SKM-1 (cell line): ENCODE measurements around the gene PHLDB2.

ENCODE experiments used
- DNase-seq: peaks from one replicate; lab custom pipeline; 2025; ENCODE audit not compliant: unreplicated experiment; lab: John Stamatoyannopoulos, UW

Gene PHLDB2

DNA sequence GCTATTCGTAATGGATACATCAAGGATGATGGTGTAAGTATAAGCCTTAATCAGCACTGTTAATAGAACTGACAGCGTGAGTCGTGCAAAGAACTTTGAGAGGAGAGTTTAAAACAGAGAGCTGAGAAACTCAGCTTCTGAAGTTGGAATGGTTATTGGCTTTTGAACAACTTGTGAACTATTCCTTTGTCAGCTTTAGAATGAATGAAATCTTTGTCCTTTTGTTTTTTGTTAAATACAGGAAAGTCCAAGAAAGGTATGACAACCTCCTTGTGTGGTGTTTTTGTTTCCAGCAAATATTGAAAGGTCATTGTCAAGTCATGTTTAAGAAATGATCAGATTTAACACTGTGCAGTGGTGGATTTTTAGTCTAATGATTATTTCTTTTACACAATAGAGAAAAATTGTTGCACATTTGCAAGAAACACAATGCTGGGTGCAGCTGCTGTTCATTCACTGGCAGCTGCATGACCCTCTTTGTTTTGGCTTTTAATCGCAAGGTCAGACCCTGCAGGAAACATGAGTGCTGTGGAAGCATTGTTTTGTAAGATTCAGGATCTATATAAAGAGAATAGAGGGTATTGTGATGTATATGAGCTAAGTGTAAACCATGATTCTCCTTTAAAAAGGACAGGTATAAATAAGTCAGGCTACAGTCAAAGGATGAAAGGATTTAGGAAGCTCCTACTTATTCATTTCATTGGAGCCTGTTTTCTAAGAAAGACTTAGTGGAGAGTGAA, 98.1 kb downstream of the PHLDB2 start:
- no peak for DNase-seq

DNA sequence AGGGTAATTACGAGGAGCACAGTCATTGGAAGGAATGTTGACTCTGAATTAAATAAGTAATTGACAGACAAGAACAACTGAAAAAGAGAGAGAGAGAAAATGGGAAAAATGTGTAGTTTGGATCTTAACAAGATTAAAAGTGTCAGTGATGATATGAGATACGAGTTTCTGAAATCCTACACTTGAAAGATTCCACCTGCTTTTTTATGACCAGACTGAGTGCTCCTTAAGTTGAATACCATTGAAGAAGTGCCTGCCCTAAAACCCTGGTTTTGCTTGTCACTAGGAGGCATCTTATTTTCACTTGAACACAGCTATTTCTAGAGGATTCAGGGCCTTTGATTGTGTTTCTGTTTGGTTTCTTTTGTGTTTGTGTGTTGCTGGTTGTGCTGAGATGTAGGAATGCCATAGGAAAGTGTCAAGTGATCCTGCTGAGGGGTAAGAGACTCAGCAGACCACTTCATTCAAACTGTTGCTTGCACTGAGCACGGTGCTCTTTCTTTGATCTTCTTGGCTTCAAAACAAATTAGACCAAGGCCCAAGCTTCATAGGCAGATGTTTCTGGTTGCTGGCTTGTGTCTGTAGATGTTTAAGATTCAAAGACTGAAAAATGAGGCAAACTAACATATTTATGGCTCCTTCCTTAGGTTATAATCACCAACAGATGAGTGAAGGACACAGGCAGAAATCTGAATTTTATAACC, 102.5 kb downstream of the PHLDB2 start:
- no peak for DNase-seq

DNA sequence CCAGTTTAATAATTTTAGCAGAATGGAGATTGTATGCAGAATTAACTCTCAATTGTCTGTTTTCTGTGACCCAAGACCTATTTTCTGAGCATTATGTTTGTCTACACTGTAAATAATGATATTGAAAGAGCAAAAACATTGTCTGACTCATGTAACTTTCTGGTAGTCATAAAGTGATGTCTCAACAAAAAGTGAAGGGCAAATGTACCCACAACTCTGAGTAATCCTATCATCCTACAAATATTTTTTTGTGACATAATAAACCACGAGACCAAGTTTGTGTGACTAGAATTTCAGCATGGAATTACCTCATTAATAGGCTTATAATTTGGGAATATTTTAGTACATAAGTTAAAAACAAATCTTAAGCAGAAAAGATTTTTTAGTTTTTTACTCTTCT, 104.4 kb downstream of the PHLDB2 start:
- no peak for DNase-seq

DNA sequence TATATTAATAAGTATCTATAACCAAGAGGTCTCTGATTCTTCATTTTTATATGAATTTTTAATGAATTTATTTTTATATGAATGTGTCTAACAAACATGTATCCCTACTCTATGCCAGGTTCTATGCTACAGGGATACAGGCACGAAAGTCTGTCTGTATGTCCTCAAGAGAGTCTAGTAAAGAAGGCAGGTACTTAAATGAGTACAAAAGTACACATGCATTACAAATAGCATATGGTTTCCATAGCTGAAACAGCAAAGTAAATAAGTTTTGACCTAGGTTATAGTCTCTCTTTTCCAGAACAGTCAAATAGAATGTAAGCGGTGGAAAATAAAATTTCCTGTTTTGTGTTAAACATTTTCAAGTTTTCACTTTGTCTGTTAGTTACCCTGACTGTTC, 106.4 kb downstream of the PHLDB2 start:
- no peak for DNase-seq

DNA sequence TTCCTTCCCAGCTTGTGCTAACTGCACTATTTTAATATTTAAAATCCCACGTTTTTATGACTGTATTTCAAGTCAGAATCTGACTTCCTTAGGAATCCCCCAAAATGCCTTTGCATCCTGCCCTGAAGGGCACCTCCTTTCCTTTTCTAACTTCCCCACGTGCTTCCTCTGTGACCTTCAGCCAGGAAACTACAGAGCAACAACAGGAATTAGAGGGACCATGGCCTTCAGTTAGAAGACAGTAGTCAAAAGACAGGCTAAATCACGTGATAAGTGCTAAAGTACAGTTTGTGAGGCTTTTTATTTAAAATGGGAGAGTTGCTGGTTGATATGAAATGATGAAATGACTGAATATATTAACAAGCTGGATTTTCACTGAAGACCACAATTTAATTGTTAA, 108.0 kb downstream of the PHLDB2 start:
- DNase-seq: no peak

DNA sequence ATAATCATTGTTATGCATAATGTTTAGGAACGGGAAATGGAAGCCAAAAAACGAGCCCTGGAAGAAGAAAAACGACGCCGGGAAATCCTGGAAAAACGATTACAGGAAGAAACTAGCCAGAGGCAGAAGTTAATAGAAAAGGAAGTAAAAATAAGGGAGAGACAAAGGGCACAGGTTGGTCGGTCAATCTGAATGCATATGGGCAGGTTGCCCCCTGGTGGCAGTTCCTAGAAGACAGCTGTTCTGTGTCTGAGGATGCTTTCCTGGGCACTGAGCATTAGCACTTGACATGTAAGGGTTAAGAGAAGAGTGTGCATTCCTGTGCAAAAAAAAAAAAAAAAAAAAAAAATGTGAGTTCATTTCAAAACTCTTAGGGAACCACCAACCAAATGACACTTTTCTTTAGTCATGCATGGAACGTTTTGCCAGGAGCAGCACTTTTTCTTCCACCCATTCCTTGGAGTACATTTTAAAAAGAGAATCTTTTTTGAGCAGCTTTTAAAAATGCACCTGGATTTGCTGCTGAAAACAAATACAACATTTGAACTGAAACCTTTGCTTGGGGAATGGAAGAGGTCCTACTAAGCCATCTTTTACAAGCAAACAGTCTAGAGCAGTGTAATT, 108.7 kb downstream of the PHLDB2 start:
- peak; percentile 47 for DNase-seq

DNA sequence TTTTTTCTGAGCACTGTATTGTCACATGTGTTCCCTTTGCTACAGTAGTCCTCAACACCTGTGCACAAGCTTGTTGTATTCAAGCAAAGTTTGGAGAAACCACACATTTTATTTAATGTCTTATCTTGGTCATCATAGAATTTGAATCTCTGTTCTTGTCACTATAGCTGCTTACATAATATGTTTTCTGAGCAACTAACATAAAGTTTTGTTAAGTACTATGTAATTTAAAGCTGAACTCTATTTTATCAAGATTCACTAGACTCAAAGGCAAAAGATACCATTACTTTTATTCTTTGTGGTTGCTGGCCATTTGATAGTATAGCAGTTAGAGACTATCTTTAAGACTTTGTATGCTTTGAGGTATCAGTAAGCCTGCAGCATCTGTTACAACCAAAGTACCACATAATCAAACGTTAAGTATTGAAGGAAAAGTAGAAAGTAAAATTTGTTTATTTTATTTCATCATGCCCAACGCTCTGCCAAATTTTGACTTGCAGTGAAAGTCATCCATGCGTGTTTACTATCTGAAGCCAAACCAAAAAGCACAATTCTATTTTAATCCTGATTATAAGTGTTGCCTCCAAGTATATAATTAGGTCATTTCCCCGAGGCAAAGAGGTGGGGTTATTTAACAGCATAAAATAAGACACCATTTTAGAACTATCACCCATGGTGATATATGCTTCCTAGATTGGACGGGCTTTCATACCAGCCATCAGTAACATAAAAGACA, 109.4 kb downstream of the PHLDB2 start:
- no peak for DNase-seq

DNA sequence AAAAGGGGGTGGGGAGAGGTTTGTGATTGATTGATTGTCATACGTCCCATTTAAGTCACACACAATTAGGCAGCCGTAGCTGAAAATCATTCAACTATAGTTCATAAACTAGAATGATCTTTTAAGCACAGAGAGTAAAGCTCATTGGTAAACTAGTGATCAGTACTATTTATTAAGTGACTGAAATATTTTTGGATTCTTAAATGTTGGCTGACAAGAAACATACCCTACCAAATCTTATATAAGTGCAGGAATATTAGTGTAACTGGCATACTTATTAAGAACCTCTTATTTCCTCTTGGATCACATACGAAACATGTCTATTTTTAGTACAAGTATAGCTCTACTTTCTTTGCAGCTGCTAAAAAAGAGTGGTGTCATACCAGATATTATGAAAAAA, 111.3 kb downstream of the PHLDB2 start:
- no peak for DNase-seq

DNA sequence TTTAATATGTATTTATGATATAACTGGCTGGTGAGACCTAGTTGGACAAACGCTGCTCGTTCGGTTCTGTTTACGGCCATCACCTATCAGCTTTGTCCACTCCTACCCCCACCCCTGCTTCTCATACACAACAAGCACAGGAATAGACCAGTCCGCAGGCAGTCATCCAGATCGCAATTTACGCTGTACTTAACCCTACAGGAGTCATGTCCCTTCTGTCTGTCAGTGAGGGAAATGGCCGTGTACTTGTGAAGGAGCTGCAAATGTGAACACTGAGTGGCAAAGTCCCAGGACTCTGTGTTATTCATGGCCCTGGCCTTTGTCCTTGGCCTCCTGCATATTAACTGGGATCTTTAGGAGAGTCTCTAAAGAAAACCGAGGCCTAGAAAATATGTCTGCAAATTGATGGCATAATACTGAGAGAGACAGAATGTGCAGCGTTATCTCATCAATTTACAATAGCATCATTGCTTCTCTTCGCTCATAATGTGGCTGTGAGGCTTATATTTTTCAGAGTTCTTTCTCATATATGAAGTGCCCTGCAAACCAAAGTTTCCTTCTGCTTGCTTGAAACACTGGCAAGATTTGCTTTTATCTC, 112.6 kb downstream of the PHLDB2 start:
- no peak for DNase-seq

DNA sequence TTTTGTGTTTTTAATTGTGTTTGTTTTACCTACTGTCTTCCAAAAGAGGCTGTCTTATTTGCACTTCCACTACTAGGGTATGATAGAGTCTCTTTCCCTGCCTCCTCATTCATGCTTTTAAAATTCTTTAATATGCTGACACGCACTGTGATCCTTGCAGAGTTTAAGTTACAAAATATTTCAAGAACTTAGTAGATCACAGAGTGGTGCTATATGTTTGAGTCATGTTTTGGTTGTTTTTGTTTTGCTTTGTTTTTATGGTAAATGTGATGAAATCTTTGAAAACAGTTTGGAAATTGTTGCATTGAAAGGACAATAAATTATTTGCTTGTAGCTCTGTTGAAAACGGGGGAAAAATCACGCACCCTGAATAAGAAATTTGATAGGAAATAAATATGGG, 113.8 kb downstream of the PHLDB2 start:
- no peak for DNase-seq

DNA sequence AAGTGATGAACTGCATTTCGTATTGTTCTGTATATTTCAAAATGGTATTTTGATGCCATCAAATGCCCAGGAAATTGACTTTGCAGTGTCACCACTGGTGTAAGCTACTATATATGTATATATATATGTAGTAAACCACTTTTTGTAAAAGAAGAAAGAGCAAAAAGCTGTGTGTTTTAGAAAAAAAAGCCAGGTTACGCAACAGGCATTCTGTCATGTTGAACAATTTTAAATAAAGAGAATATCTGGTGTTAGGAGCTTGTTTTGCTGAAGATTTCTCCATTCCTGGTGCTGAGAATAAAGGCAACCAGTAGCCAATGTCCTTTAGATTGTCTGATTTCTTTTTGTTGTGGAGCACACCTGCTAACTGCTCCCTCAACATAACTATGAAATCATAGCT, 116.1 kb downstream of the PHLDB2 start:
- no peak for DNase-seq

DNA sequence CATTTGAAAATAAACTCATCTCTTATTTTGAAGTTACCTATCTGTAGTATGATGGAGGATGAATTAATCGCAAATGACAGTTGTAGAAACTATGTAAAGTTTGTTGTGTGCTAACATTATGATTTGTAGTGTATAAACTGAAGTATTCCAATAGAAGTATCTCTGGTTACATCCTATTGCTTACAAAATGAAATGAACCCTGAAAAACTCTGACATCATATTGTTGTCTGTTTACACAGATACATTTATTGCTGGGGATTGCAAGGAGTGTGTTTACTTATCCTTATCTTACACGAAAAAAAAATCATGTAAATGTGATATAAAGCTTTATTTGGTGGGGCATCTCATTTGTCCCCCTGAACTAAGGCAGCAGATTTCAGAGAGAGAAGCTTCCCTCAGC, 117.2 kb downstream of the PHLDB2 start:
- DNase-seq: no peak

DNA sequence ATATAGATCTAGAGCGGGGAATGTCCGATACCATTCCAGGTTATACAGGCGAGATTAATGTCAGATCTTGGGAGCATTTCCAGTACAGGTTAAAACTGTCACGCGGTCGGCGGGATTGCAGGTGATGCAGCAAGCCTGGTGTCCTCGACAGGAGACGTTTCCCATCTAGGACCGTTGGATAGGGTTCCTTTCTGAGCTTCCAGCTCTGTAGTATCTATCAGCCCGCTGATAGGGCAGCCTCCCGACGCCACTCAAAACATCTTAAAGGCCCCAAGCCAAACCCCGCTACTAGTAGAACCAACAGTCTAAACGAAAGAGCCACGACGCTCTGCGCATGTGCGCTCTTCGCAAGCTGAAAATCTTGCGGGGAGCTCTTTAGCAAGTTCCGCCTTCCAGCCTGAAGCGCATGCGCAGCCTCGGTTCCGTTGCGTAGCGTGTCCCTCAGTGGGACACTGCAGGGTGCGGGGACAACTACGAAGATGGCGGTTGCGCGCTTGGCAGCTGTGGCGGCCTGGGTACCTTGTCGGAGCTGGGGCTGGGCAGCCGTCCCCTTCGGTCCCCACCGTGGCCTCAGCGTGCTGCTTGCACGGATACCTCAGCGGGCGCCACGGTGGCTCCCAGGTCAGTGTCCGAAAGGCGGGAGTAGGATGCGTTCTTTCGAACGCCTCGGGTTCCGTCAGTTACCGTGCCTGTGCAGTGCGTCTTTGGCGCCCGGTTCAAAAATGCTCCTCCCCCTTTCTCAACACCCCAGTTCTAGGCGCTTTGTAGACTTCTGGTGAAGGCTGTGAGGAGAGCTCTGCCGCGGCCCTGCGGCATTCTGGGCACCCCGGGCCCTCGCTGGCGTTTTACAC, 119.7 kb downstream of the PHLDB2 start, which contains the start of gene ABHD10:
TSS of gene ABHD10 (plus strand) at position 444 of the 851 bp plus-strand sequence. CDS start at position 480, 36 bp downstream.
- peak; percentile 93 for DNase-seq

DNA sequence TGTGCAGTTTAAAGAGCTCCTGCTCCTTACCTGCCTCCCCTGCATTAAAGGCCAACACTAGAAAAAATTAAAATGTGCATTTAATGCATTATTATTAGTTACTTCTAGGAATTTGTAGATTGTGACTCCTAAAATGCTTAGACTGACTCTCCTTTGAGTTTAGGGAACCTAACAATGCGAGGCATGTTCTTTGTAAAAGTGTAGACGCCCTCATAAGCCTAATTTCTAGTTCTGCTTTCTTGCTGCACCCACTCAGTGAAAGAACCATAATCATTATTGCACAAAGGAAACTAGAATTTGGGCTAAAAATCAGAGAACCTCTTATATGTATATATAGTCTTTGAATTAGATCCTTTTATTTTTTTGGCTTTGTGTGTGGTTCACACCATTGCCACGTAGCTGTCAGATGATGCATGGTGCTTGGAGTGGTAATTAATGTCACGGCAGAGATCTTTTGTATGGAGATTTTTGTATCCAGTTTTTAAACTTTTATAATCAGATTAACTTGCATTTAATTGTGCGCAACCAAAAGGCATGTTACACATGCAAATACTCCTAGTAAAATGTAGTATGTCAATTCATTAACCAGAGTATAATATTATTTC, 120.5 kb downstream of the PHLDB2 start:
- DNase-seq: peak; percentile 32

DNA sequence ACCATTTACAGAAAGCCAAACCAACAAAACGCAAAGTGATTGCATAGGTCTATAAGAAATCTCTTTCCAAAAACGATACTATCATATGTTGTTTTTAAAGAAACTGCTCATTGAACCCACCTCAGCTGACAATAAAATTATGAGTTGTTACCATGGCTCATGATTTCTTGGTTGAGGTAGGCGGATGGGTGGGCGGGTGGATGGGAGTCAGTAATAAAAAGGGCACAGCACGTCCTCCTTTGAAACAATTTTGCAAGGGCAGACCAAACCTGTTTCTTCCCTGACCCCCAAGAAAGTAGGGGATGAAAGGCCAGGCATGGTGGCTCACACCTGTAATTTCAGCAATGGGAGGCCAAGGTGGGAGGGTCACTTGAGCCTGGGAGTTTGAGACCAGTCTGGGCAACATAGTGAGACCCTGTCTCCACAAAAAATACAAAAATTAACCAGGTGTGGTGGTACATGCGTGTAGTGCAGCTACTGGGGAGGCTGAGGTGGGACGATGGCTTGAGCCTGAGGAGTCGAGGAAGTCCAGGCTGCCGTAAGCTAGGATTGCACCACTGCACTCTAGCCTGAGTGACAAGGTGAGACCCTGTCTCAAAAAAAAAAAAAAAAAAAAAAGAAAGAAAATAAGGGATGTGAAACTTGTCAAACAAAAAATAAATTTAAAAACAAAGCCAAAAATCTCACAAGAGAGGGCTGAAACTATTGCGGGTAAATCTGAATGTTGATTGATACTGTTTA, 121.8 kb downstream of the PHLDB2 start:
- no peak for DNase-seq

DNA sequence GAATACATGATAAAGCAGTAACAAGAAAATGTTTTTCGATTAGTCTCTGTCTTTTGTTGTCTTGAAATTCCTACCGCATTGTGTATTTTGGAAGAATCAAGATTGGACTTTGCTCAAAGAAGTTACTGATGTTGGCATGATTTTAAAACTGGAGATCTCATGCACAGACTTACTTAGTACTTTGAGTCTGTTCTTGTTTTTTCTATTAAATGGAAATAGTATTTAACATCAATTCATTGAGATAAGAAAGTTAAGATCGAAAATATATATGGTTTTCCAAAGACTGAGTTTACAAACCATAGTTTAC, 122.3 kb downstream of the PHLDB2 start:
- DNase-seq: no peak

DNA sequence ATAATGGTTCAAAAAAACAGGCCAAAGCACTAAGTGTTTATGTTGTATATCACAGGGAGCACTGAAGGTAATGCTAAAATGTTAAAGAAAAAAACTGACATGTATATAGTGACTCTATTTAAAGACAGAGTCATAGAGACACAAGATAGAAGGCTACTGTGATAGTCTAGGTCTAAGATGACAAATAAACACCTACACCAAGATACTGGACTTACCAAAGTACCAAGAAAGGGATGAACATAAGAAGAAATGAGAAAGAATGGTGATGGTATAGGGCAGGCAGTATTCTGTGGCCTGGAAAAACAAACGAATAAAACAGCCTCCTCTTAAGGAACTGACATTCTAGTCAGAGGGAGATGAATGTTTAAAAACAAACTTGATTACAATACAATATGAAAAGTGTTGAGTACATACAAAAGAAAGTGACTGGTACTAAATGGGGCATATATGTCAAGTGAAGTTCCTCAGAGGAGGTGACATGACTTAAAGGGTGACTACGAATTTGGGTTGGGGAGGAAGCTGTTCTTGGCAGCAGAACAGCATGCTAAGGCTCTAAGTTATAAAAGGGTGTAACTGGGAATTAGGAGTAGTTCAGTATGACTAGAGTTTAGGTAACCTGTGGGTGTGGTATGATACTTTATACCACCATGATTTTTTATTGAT, 125.7 kb downstream of the PHLDB2 start:
- no peak for DNase-seq

DNA sequence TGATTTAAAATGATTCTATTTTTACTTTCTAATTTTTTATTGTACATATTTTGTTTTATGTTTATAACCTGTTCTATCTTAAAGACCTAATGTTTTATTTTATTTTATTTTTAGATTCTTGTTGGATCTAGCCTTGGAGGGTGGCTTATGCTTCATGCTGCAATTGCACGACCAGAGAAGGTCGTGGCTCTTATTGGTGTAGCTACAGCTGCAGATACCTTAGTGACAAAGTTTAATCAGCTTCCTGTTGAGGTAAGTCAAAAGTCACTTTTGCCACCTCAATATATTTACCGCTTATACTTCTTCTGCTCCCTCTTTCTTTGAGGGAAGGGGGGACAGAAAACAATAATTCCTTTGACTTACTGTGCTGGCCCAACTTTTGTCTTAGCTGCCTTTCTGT, 127.7 kb downstream of the PHLDB2 start:
- no peak for DNase-seq
